ENCODE results near the gene AANAT. TPM values are rescaled to one million over a fixed set of nuclear protein-coding genes. Genes with fewer than 3 reads are reported as not detected.

Gene AANAT
- total RNA-seq, 1 experiment from 2014 or later: not detected

- Histone ChIP-seq H3K9me3 (ENCODE audit: control insufficient read depth in 1 of 2, insufficient read depth in 1 of 2, low read depth in 1 of 2, low read length in 2 of 2) (no peaks in the 10 kb centered on the region), H3K36me3 (ENCODE audit: control insufficient read depth in 1 of 2, insufficient read depth in 2 of 2, low read length in 2 of 2) (peaks cover 0 to 4% of the 10 kb centered on the region in 2 experiments; a peak in 1 of 4 replicates), H3K79me2 (ENCODE audit: insufficient read depth, low read length) (peaks cover 88% of the 10 kb centered on the region), H3K4me1 (ENCODE audit: control insufficient read depth in 1 of 2, insufficient read depth in 2 of 2, low read length in 2 of 2) (peaks cover 0 to 4% of the 10 kb centered on the region in 2 experiments; a peak in 1 of 4 replicates), H3K27ac (ENCODE audit: low read depth, low read length) (no peak overlapping the region; the same call in 1 of the 2 replicates), H3K9me2 (ENCODE audit: insufficient read depth) (no peaks in the 10 kb centered on the region), H2AFZ (ENCODE audit: low read depth, low read length, poor library complexity, severe bottlenecking) (no peak overlapping the region), H3K9ac (ENCODE audit: low read length) (no peak overlapping the region), H3K4me2 (ENCODE audit: low read length) (no peak overlapping the region), H4K20me1 (ENCODE audit: insufficient read depth) (peaks cover 4% of the 10 kb centered on the region; the same call in 1 of the 2 replicates), H3K27me3 (ENCODE audit: insufficient read depth, low read length) (no peaks in the 10 kb centered on the region), H3K4me3 (replicated peaks in 1 of 2; ENCODE audit: low read depth in 1 of 2, low read length in 2 of 2) (no peak overlapping the region)
- no peak for DNase-seq (ENCODE audit: low read depth, low spot score)
- intact Hi-C loops (cut with micrococcal nuclease): no loop called here
- ChIA-PET CTCF (no interaction called here), POLR2A (no interaction called here), RAD21 (ENCODE audit: low non-redundant PET in 1 of 2, low total read pairs in 2 of 2, uncharacterized antibody in 2 of 2, unreplicated experiment in 2 of 2) (no interaction called here)
- TF ChIP-seq EZH2phosphoT487 (IDR thresholded peaks at IDR 0.05; ENCODE audit: borderline replicate concordance) (no peak), SIN3A (IDR thresholded peaks at IDR 0.05; ENCODE audit: low read depth) (no peak), ZNF274 (IDR thresholded peaks at IDR 0.05; ENCODE audit: low read depth, low read length) (no peak), POLR2A (IDR thresholded peaks at IDR 0.05; ENCODE audit: borderline replicate concordance, extremely low read depth, insufficient read depth, insufficient read length) (no peak), TCF7L2 (IDR thresholded peaks at IDR 0.05; ENCODE audit: borderline replicate concordance, extremely low read depth, insufficient read depth, insufficient read length) (no peak), RAD21 (IDR thresholded peaks at IDR 0.05; ENCODE audit: low read depth) (no peak), CTCF (IDR thresholded peaks at IDR 0.05 in 2 of 3, conservative IDR thresholded peaks at IDR 0.05 in 1 of 3; ENCODE audit: borderline replicate concordance in 1 of 3, insufficient read depth in 1 of 3, low read depth in 2 of 3, low read length in 2 of 3) (no peak), JUND (IDR thresholded peaks at IDR 0.05) (no peak), CEBPB (IDR thresholded peaks at IDR 0.05; ENCODE audit: low read depth) (no peak), FOSL1 (IDR thresholded peaks at IDR 0.05; ENCODE audit: low read depth) (no peak), ATF3 (IDR thresholded peaks at IDR 0.05) (no peak), EZH2 (IDR thresholded peaks at IDR 0.05) (no peak), EGR1 (IDR thresholded peaks at IDR 0.05; ENCODE audit: low read depth) (no peak), CBX3 (IDR thresholded peaks at IDR 0.05; ENCODE audit: low read depth) (no peak), POLR2AphosphoS5 (IDR thresholded peaks at IDR 0.05; ENCODE audit: low read depth, low read length) (no peak), MAX (IDR thresholded peaks at IDR 0.05) (no peak), YY1 (IDR thresholded peaks at IDR 0.05; ENCODE audit: extremely low read depth, insufficient replicate concordance, low read depth, low read length) (no peak)
- TF ChIP-seq, protein P1, sequence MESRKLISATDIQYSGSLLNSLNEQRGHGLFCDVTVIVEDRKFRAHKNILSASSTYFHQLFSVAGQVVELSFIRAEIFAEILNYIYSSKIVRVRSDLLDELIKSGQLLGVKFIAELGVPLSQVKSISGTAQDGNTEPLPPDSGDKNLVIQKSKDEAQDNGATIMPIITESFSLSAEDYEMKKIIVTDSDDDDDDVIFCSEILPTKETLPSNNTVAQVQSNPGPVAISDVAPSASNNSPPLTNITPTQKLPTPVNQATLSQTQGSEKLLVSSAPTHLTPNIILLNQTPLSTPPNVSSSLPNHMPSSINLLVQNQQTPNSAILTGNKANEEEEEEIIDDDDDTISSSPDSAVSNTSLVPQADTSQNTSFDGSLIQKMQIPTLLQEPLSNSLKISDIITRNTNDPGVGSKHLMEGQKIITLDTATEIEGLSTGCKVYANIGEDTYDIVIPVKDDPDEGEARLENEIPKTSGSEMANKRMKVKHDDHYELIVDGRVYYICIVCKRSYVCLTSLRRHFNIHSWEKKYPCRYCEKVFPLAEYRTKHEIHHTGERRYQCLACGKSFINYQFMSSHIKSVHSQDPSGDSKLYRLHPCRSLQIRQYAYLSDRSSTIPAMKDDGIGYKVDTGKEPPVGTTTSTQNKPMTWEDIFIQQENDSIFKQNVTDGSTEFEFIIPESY (IDR thresholded peaks at IDR 0.05; ENCODE audit: extremely low read depth, insufficient replicate concordance, low read length): no peak
- no peak for ATAC-seq
- BruUV-seq (replicated peaks): no TSS peak
Observed at GRCh38 chr17:76419576-76420260, 47.7 kb upstream of the AANAT start.
